HG03095 (cell line): ENCODE data around the gene APH1B.
"Not testable (repeated sequence)": the region's sequence is repeated elsewhere in the genome, so short reads cannot be mapped to it uniquely, and the experiment has no call there.

Experiments
- ATAC-seq: cut with Tn5 transposase; IDR thresholded peaks from one replicate; pipeline ENCODE4 v1.9.1; 2021; ENCODE audit warnings: moderate library complexity; ENCODE audit not compliant: unreplicated experiment

The APH1B gene

DNA sequence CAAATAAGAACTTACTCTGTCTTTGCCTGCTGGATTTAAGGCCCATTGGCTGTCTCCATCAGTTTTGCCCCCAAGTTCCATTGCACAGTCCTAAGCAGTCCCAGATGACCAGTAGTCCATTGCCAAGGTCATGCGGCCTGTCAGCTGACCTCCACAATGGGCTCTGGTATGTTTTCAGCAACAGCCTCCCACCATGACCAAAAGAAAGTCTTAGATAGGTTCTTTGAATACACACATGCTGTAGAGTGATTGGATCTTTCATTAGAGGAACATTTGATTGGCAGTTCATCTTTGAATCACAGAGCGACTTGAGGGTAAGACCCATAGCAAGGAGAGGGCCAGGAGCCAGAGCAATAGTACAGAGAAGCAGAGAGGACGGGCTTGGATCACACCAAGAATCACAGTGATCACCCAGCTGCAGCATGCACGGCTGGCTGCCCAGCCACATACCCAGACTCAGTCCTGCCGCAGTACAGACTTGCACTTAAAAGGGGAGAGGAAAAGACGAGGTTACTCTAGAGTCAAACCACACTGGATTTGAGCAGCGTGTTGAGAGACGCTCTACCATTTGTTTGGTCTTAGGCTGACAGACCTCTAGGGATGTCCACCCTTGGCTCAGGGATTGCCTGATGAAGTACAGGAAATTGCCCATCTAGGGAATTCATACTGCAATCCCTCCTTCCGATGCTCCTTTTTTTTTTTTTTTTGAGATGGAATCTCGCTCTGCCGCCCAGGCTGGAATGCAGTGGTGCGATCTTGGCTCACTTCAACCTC, 50.4 kb downstream of the APH1B start:
- no peak for ATAC-seq

DNA sequence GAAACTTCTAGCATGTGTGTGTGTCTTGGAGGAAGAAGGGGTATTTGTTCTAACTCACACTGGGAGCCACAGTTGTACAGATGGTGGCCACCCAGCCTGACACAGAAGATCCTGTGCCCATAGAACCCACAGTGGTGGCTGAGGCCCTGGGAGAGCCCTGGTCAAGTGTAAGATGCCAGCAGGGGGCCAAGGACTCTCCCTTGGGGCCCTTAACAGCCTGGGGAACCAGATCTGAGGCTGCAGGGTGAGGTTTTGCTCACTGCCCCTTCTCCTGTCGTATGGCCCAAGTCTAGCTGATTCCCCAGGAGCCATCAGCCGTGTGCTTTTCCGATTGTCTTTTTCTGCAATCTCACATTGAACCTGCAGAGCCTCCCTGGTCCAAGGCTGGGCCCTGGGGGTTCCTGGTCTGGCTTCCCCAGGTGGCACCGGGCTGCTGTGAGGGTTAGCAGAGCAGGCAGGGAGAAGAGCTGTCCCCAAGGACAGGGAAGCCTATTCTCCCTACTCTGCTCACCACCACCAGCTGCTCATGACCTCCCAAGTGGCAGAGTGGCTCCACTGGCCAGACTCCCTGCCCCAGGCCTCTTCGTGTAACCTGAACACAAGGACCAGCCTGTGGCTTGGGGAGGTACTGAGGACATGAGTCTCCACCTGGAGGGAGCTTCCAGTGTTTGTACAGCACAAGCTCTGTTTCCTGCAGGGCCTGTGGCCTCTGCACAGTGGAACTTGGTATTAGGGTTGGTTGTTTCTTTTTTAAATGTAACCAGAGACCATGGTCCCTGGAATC, 52.4 kb downstream of the APH1B start:
- ATAC-seq: no peak

DNA sequence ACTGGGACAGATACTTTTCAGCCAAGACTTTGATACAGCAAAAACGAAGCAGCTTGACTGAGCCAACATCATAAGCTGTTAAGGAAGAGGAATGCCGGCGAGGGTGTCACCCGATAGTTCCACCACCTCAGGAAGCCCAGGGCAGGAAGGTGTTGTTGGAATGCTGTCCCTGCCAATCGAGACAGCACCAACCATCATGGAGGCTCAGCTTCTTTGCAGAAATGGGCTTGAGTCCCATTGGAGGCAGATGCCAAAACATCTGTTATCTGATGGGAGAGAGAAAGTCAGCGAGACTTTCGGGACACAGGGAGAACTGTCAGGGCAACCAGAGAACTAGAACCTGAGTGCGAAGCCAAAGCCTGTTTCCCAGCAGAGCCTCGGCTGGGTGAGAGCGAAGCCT, 53.5 kb downstream of the APH1B start:
- no peak for ATAC-seq

DNA sequence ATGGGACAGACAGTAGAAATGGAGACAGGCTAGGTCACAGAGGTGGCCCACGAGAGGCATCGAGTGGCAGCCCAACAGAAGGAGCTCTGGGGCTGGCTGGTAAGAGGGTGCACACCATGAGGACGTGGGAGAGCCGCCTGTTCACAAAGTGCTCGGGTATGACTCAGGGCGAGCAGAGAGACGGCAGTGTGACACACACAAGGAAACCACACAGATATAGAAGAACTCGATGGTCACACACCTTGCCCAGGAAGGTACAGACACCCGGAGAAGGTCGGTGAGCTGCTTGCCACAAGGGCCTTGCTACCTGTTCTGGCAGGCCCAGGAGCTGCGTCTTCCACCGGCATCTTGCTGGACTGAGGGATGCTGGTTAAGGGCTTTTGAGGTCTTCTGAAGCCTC, 54.1 kb downstream of the APH1B start:
- no peak for ATAC-seq

DNA sequence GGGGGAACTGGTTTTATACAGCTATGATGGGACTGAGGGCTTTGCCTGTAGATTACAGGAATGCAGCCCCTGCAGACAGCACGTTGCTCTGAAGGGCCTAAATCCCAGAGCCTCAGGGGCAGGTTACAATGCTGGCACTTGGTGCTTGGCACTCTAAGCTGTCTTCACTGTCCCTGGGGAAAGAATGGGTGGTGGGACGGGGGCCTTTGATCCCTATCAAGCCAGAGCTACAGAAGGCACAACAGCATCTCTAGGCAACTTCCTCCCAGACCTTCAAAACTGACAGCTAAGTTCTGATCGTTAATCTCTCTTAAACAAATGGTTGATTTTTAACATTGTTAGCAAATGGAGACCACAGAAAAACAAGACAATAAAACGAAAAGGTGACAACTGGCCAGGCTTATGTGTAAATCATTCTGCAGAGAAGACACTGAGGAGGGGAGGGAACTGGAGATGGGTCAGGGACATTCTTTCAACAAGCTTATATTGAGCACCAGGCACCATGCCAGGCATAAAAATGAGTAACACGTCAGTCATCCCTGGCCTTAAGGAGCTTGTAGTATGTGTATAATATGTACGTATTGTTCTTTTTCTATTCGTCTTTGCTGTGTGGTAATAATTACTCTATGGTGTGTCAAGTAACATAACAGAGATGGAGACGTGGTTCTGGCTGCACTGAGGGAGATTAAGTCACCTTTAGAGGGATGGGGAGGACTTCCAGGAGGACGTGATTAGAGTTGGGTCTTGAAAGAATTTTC, 55.1 kb downstream of the APH1B start:
- ATAC-seq: no peak

DNA sequence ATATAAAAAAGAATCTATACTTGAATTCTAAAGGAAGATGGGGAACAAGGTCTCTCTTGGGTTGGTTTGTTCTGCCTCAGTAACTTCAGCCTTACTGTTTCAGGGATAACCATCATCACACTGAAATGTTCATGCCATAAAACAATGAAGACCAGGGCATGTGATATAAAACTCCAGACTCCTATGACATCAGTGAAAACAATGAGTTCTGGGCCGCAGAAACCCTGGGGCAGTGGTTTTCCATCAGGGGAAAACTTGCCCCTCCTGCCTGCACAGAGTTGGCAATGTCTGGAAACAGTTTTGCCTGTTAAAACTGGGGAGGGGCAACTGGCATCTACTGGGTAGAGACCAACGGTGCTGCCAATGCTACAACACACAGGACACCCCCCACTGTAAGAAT, 57.4 kb downstream of the APH1B start:
- ATAC-seq: no peak

DNA sequence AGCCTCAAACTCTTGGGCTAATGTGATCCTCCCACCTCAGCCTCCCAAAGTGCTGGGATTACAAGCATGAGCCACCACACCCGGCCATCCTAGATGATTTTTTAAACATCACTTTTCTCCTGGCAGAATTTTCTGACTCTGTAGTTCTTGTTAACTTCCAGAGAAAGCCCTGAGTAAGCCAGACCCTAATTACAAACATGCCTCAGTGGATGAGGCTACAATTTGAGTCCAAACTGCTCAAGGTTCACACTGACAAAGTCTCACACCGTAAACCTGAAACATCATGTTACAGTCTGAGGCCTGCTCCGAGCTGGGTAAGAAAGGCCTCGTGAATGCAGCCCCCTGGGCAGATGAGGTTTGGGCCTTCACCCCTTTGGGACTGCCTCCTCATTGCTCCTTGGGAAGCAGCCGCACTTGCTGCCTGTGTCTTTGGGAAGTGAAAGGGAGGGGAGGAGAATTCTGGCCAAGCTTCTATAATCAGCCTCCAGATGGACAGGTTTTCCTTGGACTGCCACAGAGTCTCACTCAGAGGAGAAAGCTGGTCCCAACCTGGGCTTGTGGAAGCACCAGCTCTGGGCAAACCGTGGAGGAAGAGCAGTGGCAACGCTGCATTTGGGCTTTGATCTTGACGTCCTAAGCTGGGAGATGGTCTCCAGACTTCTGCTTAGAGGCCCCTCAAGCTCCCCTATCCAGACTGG, 58.3 kb downstream of the APH1B start:
- ATAC-seq: no peak

DNA sequence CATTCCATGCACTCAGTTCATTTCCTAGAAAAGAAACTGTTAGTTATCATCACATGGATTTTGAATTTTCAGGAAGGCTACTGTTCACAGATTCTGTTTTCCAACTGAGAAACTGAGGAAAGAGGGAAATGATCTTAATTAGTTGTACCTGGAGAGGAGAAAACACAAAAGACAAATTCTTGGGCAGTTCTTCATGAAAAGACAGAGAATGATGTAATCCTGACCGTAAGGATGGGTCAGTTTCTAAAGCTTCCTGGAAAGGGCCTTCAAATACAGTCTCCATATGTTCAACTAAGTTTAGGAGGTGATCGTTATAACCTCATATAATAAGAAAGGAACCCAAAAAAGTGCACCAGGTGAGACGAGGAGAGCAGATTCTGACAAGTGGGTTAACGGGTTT, 59.6 kb downstream of the APH1B start:
- ATAC-seq: no peak

DNA sequence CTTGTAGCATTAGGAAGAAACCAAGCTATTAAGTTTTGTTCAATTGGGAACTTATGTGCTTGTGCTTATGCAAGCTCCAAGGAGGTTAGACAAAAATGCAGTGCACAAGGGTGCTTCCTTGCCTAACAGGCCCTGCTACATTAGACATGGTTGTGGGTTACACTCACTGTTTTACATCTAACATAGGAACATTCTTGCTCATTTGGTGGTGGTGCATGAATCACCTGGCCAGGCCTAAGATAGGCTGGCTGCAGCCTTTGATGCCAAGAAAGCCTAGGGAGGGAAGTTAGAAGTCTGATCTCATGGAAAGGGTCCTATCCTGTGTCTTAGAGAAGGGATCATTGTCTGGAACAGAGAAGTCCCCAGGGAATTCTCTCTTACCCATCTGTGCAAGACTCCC, 60.8 kb downstream of the APH1B start:
- ATAC-seq: no peak

DNA sequence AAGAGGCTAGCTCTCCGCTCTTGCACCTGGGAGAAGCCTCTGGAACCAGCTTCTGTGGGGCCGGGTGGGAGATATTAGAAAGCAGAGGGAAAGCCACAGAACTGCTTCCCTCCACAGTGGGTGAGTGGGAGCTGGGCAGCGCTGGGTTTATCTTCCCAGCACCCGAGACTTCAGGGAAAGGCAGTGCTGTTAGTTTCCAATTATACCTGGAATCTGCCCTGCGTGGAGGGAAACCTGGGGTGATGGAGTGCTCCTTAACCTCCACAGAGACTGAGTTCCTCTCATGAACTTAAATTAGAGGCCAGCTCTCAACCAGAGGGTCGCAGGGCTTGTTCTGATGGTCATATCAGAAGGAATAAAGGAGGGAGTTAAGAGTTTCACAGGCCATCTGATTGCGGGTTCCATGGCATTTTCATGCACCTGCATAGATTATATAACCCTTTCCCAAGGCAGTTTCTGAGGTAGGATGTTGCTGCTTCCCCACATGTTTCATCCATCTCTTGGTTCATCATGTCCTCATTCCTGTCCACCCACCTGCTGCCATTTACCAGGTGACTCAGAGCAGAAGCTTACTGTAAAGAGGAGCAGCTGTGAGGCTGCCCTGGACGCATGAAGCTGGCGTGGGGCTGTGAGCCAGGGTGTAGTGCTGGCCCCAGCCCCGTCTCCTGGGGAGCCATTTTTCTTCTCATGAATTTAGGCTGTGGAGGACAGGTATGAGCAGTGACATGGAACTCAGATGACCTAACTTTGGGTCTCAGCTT, 61.8 kb downstream of the APH1B start:
- ATAC-seq: no peak

DNA sequence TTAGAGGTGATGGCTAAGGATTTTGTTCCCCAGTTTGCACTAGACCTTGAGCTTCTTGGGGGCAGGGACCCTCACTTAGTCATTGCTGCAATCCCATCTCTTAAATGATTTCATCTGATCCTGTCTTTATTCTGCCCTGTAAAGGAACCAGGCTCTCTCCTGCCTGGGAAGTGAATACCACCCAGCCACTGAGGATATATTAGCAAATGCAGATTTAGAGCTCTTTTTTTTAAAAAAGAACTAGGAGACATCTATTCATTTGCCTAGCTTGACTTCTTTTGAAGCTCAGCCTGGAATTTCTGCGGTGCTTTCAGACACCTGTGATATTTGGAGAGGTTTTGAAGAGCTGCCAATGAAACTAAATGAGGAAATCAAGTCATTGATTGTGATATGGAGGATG, 62.4 kb downstream of the APH1B start:
- ATAC-seq: no peak

DNA sequence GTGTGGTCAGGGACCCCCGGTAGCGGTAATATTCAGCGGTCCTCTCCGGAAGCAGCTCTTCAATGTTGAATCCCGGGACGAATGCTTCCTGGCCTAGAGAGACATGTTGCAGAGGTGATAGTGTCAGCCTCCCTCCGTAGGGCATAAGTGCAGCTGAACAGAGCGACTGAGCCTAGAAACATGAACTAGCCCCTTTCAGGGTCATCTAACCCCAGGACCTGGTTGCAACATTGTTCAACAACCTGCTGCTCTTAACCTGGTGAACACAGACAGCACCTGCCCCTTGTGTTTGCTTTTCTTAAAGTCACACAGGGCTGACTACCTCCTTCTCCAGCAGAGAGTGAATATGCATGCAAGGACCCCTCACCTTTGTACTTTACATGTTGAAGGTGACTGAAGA, 62.9 kb downstream of the APH1B start:
- no peak for ATAC-seq

DNA sequence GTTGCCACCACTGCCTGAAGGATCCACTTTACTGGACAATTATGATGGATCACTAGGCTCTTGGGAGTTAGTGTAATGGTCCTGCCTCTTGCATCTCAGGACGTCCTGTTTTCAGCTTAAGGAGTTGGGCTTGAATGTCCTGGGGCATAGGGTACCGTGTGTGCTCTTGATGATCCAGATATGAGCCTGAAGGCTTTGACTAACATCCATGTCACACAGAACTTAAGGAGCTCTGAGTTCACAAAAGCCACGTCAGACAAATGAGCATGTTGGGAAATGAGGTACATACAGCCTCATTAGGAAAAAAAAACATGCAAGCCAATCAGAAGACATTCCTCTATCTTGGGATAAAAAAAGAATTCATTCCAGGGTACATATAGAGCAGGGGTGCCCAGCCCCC, 63.5 kb downstream of the APH1B start:
- ATAC-seq: no peak

DNA sequence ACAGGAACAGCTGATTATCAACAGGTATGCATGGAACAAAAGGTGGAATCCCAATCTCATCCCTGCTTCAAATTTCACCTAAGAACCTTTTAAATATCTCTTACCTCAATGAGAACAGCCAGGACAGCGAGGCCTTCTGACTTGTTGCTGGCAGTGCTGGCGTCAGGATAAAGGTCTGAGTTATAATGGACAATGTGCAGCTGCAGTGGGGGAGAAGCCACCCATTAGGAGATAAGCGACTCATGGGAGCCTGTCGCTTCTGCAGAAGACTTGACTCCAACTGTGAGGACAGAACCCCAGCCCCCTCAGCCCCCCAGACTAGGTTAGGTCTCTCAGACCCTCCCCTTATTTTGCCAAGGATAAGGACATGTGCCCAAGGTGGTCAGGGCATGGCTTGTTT, 64.5 kb downstream of the APH1B start:
- no peak for ATAC-seq

DNA sequence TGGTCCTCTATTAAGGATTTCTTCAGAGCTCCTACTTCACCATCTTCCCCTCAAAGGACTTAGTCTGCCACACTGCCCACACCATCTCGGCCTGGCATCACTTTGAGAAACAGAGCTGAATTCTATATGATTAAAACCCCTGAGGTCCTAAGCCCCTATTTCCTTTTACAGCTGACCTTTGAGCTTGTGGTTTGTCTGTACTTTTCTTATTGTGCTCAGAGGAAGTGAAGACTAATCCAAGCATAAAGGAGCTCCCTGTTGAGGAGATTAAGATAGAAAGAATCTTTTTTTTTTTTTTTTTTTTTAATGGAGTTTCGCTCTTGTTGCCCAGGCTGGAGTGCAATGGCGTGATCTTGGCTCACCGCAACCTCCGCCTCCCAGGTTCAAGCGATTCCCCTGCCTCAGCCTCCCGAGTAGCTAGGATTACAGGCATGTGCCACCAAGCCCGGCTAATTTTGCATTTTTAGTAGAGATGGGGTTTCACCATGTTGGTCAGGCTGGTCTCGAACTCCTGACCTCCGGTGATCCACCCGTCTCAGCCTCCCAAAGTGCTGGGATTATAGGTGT, 65.7 kb downstream of the APH1B start:
- ATAC-seq: not testable (repeated sequence)

DNA sequence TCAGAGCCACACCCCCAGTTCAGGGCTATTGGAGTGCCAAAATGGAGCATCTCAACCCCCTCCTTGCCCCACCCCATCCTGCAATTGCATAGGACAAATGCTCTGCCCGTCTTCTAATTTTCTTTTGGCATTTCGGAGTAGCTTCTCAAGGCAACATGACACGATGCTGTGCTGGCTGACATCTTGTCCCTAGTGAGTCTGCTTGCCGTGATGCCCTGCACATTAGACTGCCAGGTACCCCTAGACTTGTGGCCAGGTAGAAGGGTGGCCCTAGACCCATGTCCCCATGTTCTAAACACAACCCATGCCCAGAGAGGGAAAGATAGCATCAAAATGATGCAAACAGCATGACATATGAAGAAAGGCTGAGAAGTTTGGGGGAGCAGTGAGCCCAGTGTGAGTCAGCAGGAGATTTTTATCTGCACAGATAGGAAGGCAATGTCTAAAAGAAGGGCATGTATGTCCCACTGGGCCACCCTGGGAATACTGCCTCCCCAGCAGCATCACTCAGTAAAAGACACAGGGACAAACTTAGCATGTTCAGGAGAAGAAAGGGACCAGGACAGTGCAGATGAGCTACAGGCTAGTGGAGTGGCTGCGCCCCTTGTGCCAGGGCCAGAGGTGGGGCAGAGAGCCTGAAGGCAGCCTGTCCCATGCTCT, 67.5 kb downstream of the APH1B start:
- ATAC-seq: no peak

DNA sequence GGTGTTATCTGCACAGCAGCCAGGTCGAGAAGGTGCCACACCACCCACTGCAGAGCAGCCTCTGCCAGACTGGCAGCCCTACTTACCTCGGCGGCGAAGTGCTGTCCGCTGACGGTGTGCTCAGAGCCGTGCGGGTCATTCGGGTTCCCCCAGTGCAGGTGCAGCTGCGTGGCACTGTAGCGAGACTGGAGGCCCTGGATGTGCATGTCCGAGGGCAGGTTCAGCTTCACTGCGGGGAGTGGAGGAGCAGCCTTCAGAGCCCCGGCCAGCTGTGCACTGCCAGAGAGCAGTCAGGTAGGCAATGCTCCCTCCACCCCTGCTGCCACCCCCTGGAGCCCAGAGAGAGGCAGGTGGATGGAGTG, 68.0 kb downstream of the APH1B start:
- no peak for ATAC-seq

DNA sequence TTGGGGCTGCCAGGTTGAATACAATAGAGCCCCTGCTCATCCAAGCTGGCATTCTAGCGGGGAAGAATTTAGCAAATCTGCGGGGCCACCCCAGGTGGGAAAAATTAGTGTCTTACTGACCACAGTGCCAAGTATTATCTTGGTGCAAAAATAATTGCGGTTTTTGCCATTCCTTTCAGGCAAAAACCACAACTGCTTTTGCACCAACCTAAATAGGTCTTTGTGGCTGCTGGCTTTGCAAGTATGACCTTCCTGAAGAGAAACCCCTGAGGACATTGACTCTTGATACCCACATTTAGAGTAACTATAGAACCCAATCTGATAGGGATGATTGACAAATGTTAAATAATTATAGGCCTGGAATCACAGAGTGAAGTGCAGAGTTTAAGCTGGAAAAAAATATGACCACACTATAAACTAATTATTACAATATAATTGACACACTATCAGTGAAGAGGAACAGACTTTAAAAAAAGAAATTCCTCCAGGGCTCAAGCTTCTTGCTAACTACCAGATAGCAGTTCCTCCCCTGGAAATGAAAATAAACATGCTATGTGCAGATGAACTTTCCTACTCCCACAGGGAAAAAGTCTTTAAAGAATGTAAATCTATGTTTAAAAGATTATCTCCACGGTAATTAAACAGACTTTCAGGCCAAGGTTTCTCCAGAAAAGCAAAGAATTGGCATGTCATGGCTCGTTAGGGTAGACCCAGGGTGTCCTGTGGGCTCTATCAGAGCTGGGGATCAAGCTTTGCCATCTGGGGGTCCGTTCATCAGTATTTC, 69.9 kb downstream of the APH1B start:
- no peak for ATAC-seq

DNA sequence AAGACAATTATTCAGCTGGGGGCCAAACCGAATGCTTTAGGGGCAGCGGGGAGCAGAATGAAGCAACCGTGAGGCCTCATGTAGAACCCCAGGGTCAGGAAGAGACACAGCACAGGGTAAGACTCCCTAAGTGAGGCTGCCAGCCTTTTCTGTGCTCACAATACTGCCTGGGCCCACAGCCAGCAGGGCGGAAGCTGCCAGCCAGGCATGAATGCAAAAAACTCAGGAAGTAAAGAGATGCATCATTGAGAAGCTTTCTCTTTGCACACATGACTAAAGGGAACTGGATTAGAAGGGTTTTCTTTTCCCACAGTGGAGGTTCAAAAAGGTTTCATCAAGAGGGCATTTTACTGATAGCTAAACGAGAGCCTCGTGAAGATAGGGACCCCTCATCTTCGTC, 71.0 kb downstream of the APH1B start:
- no peak for ATAC-seq
